Tibial artery (tissue), 4 donors: ENCODE results near the gene GNS.
"Not testable (repeated sequence)": the region's sequence is repeated elsewhere in the genome, so short reads cannot be mapped to it uniquely, and the experiment has no call there.

Experiments used
- DNase-seq, 2 donors: peaks; one replicate each; pipeline ENCODE4 v3.0.0-alpha.2; 2019
- H3K27ac ChIP-seq, 2 donors: fragments of 200-600 bp; sonication (generic) in 1 of 2; 1 replicate in 1 of 2; 2 replicates in 1 of 2; pipeline ENCODE4 v1.5.1; 2018 to 2019; ENCODE audit warnings: mild to moderate bottlenecking in 1 of 2
- H3K27me3 ChIP-seq, 2 donors: fragments of 200-600 bp; sonication (generic) in 1 of 2; one replicate each; pipeline versions ENCODE4 v1.5.1 to v1.6.0; 2016 to 2019
- H3K36me3 ChIP-seq, 3 donors: fragments of 200-600 bp; sonication (generic) in 2 of 3; one replicate each; pipeline ENCODE4 v1.5.1; 2016 to 2019; ENCODE audit warnings: mild to moderate bottlenecking in 2 of 3
- H3K4me1 ChIP-seq, 4 donors: fragments of 200-600 bp; sonication (generic) in 2 of 4; 1 replicate in 3 of 4; 2 replicates in 1 of 4; pipeline ENCODE4 v1.5.1; 2016 to 2019
- H3K4me3 ChIP-seq, 2 donors: fragments of 200-600 bp; sonication (generic) in 1 of 2; 1 replicate in 1 of 2; 2 replicates in 1 of 2; pipeline ENCODE4 v1.5.1; 2018 to 2019; ENCODE audit warnings: mild to moderate bottlenecking in 2 of 2
- H3K9me3 ChIP-seq, 3 donors: fragments of 200-600 bp; sonication (generic) in 1 of 3; one replicate each; pipeline ENCODE4 v1.5.1; 2016 to 2019
- CTCF ChIP-seq, 2 experiments: fragments of 200-600 bp in 1 of 2; fragments of 450-650 bp in 1 of 2; IDR thresholded peaks; one replicate each; pipeline ENCODE4 v1.5.1; 2017 to 2019; ENCODE audit warnings: antibody characterized with exemption in 2 of 2, mild to moderate bottlenecking in 1 of 2, moderate library complexity in 1 of 2
- intact Hi-C: fragments of 100-400 bp; cut with DNase I; formaldehyde crosslinking; loops from one replicate; pipeline ENCODE4 v1.15.0; 2023; ENCODE audit warnings: low total_unique reads

The GNS gene

GRCh38 chr12:64759035-64759894 lies at the start of gene GNS:
Gene GNS (minus strand): TSS chr12:64759406. CDS start chr12:64759276, 130 bp downstream.
- H3K27me3 ChIP-seq, result no peaks in the 10 kb centered on the region
- DNase-seq, result peak; percentile 95 to 98
- peak within 1 kb of the TSS; percentile 87 to 91 for H3K27ac ChIP-seq
- peak within 1 kb of the TSS; percentile 86 to 91 for H3K4me3 ChIP-seq
- peaks cover 3 to 26% (median 11%) of the 10 kb centered on the region in 4 donors for H3K4me1 ChIP-seq
- intact Hi-C loops, result no loop called here
- H3K9me3 ChIP-seq, result no peaks in the 10 kb centered on the region
- peak in 1 of 2 experiments; percentile 20 for TF ChIP-seq CTCF (IDR thresholded peaks at IDR 0.05)
- H3K36me3 ChIP-seq, result no peaks in the 10 kb centered on the region

- Histone ChIP-seq H3K4me1 (no peaks in the 10 kb centered on the region), H3K9me3 (no peaks in the 10 kb centered on the region), H3K27ac (no peak overlapping the region), H3K27me3 (peaks cover 0 to 6% of the 10 kb centered on the region in 2 donors), H3K4me3 (no peak overlapping the region), H3K36me3 (no peaks in the 10 kb centered on the region)
- intact Hi-C loops, result no loop called here
- no peak for TF ChIP-seq CTCF (IDR thresholded peaks at IDR 0.05)
- no peak for DNase-seq
Observed at GRCh38 chr12:64808110-64808509, 48.9 kb upstream of the GNS start.

GRCh38 chr12:64806593-64807460 lies 47.6 kb upstream of the GNS start:
- no peaks in the 10 kb centered on the region for H3K36me3 ChIP-seq
- H3K4me3 ChIP-seq, result no peak overlapping the region
- intact Hi-C loops, result no loop called here
- no peaks in the 10 kb centered on the region for H3K4me1 ChIP-seq
- no peaks in the 10 kb centered on the region for H3K9me3 ChIP-seq
- TF ChIP-seq CTCF (IDR thresholded peaks at IDR 0.05), result no peak
- H3K27me3 ChIP-seq, result peaks cover 0 to 6% of the 10 kb centered on the region in 2 donors
- H3K27ac ChIP-seq, result no peak overlapping the region
- no peak for DNase-seq

GRCh38 chr12:64806173-64806572 lies 47.0 kb upstream of the GNS start:
- H3K36me3 ChIP-seq, result no peaks in the 10 kb centered on the region
- H3K9me3 ChIP-seq, result no peaks in the 10 kb centered on the region
- DNase-seq, result no peak
- intact Hi-C loops, result no loop called here
- no peak overlapping the region for H3K4me3 ChIP-seq
- H3K27ac ChIP-seq, result no peak overlapping the region
- no peaks in the 10 kb centered on the region for H3K4me1 ChIP-seq
- no peak for TF ChIP-seq CTCF (IDR thresholded peaks at IDR 0.05)
- H3K27me3 ChIP-seq, result peaks cover 0 to 6% of the 10 kb centered on the region in 2 donors

- intact Hi-C loops, H3K4me1 ChIP-seq, H3K27ac ChIP-seq, H3K27me3 ChIP-seq, H3K36me3 ChIP-seq, H3K4me3 ChIP-seq, H3K9me3 ChIP-seq: not testable (repeated sequence)
- TF ChIP-seq CTCF (IDR thresholded peaks at IDR 0.05), result peak; percentile 53 to 83
- DNase-seq, result peak in 1 of 2 donors; percentile 28
Observed at GRCh38 chr12:64802180-64802775, 43.1 kb upstream of the GNS start.
